Colon (tissue), 2 donors: Measurements from ENCODE around the gene MAFB.

ENCODE experiments used
- FAIRE-seq: peaks from 2 replicates; lab custom pipeline; 2012; peaks lifted over from hg19 to GRCh38; lab: Jason Lieb, UNC
- donor health status: control.
- donor health status: control.

Gene MAFB

GRCh38 chr20:40654876-40655275, 34.2 kb downstream of the MAFB start:
- FAIRE-seq: no peak

- no peak for FAIRE-seq
These were observed 36.5 kb downstream of the MAFB start for GRCh38 chr20:40652441-40652987.

GRCh38 chr20:40651151-40651550, 37.9 kb downstream of the MAFB start:
- FAIRE-seq: no peak

- FAIRE-seq: no peak
These were observed 38.3 kb downstream of the MAFB start for GRCh38 chr20:40650707-40651106.

- no peak for FAIRE-seq
These were observed 40.6 kb downstream of the MAFB start for GRCh38 chr20:40648210-40649072.

- FAIRE-seq: no peak
These were observed 42.2 kb downstream of the MAFB start for GRCh38 chr20:40646813-40647212.

GRCh38 chr20:40646361-40646760, 42.7 kb downstream of the MAFB start:
- FAIRE-seq: no peak

- no peak for FAIRE-seq
These were observed 44.2 kb downstream of the MAFB start for GRCh38 chr20:40644863-40645262.

- no peak for FAIRE-seq
These were observed 45.1 kb downstream of the MAFB start for GRCh38 chr20:40643891-40644290.

GRCh38 chr20:40641809-40642208, 47.2 kb downstream of the MAFB start:
- no peak for FAIRE-seq

- FAIRE-seq: no peak
These were observed 47.8 kb downstream of the MAFB start for GRCh38 chr20:40641202-40641601.

- FAIRE-seq: no peak
These were observed 48.4 kb downstream of the MAFB start for GRCh38 chr20:40640667-40641066.

GRCh38 chr20:40639676-40640355, 49.2 kb downstream of the MAFB start:
- no peak for FAIRE-seq

GRCh38 chr20:40639132-40639531, 49.9 kb downstream of the MAFB start:
- no peak for FAIRE-seq

GRCh38 chr20:40638414-40638813, 50.6 kb downstream of the MAFB start:
- FAIRE-seq: no peak

GRCh38 chr20:40637176-40637575, 51.9 kb downstream of the MAFB start:
- no peak for FAIRE-seq

GRCh38 chr20:40636486-40636885, 52.5 kb downstream of the MAFB start:
- FAIRE-seq: no peak

GRCh38 chr20:40635971-40636370, 53.1 kb downstream of the MAFB start:
- no peak for FAIRE-seq
